Activated T-helper 2 cell treated with anti-CD3 and anti-CD28 coated beads, Interferon-gamma antibody, Interleukin-2, Interleukin-4, amounts not matched to agents 10 μg/mL and 5 μg/mL and 100 μg/mL, durations not matched to agents 14 hours and 24 hours and 36 hours (primary cell): Measurements from ENCODE around the gene SYK. TPM values are rescaled to one million over a fixed set of nuclear protein-coding genes. Genes with fewer than 3 reads are reported as not detected.

Experiments used
- DNase-seq: peaks from one replicate; pipeline ENCODE4 v3.0.0; 2021; ENCODE audit warnings: low spot score
- H3K27ac Mint-ChIP-seq: one replicate; pipeline ENCODE4 v1.8.0; 2021; ENCODE audit warnings: mixed read lengths
- H3K27me3 Mint-ChIP-seq: one replicate; pipeline ENCODE4 v1.8.0; 2021; ENCODE audit warnings: low read depth, mixed read lengths
- H3K36me3 Mint-ChIP-seq: one replicate; pipeline ENCODE4 v1.8.0; 2021; ENCODE audit warnings: low read depth, mixed read lengths
- H3K4me1 Mint-ChIP-seq: one replicate; pipeline ENCODE4 v1.8.0; 2021; ENCODE audit warnings: low read depth, mixed read lengths
- H3K4me3 Mint-ChIP-seq: one replicate; pipeline ENCODE4 v1.8.0; 2021; ENCODE audit warnings: low read depth, mild to moderate bottlenecking, moderate library complexity, mixed read lengths
- H3K9me3 Mint-ChIP-seq: one replicate; pipeline ENCODE4 v1.8.0; 2021; ENCODE audit warnings: mixed read lengths
- intact Hi-C: fragments of 100-400 bp; cut with micrococcal nuclease; formaldehyde crosslinking; loops from one replicate; pipeline ENCODE4 v1.15.1; 2023
- total RNA-seq: library from RNA; stranded (reverse); gene quantifications from 2 replicates; pipeline ENCODE4 v1.2.3, GENCODE V29; 2022

The SYK gene
- total RNA-seq, 1 donor from 2014 or later = 0.80 TPM

- H3K36me3 Mint-ChIP-seq = no peaks in the 10 kb centered on the region
- intact Hi-C loops = loop anchor here (1.0 to 10.0 kb wide), 8 partner anchors 132 to 811 kb away; no protein-coding TSS in a partner anchor
- peaks cover 14% of the 10 kb centered on the region for H3K4me1 Mint-ChIP-seq
- H3K27me3 Mint-ChIP-seq = no peaks in the 10 kb centered on the region
- no peak overlapping the region for H3K27ac Mint-ChIP-seq
- DNase-seq = no peak
- H3K9me3 Mint-ChIP-seq = no peaks in the 10 kb centered on the region
- no peak overlapping the region for H3K4me3 Mint-ChIP-seq
Observed at GRCh38 chr9:90915693-90916092, 114.1 kb downstream of the SYK start.

- Mint-ChIP-seq H3K9me3 (no peaks in the 10 kb centered on the region), H3K27me3 (no peaks in the 10 kb centered on the region), H3K27ac (no peak overlapping the region), H3K36me3 (no peaks in the 10 kb centered on the region), H3K4me1 (peaks cover 14% of the 10 kb centered on the region), H3K4me3 (no peak overlapping the region)
- intact Hi-C loops = loop anchor here (5.0 to 10.0 kb wide), 5 partner anchors 131 to 429 kb away; no protein-coding TSS in a partner anchor
- no peak for DNase-seq
Observed at GRCh38 chr9:90916147-90916734, 114.6 kb downstream of the SYK start.

GRCh38 chr9:90919883-90920282, 118.3 kb downstream of the SYK start:
- H3K36me3 Mint-ChIP-seq = no peaks in the 10 kb centered on the region
- no peak overlapping the region for H3K27ac Mint-ChIP-seq
- no peaks in the 10 kb centered on the region for H3K9me3 Mint-ChIP-seq
- peaks cover 18% of the 10 kb centered on the region for H3K4me1 Mint-ChIP-seq
- no peak for DNase-seq
- intact Hi-C loops = loop anchor here (5.0 to 10.0 kb wide), 5 partner anchors 127 to 425 kb away; no protein-coding TSS in a partner anchor
- H3K27me3 Mint-ChIP-seq = no peaks in the 10 kb centered on the region
- no peak overlapping the region for H3K4me3 Mint-ChIP-seq

DNA sequence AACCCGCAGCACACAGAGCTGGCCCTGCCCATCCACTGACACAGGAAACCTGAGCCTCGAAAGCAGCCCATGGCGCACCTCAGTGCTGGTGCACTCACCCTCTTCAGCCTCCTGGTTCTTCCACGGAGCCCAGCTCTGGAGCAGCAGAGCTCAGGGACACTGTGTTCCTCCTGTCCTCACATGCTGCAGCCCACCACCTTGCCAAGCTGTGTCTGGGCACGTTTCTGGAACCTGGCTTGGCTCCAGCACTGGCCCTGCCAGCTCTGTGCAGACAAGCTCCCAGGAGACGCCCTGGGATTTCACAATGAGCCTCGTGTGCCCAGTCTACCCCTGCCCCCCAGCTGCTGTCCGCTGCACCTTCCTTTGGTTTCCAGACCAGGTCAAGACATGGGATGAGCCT, 119.5 kb downstream of the SYK start:
- intact Hi-C loops = no loop called here
- Mint-ChIP-seq H3K36me3 (no peaks in the 10 kb centered on the region), H3K9me3 (no peaks in the 10 kb centered on the region), H3K4me1 (peaks cover 16% of the 10 kb centered on the region), H3K27me3 (no peaks in the 10 kb centered on the region), H3K4me3 (no peak overlapping the region), H3K27ac (no peak overlapping the region)
- no peak for DNase-seq

DNA sequence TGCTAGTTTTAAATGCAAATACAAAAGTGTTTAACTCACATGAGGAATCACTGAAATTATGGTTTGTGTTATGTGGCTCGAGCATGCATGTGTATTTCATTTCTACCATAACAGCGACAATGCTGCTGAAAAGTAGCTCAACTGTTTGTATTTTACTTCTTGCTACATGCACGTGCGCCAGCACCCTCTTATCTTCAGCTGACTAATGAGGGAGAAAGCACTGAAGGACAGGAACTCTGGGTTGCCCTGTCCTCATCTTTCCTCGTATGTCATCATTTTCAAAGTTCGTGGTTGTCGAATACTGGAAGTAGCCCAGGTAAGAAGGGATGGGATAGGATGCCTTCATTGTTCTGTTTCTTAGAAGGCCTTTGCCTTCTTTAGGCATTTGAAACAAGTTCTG, 120.3 kb downstream of the SYK start:
- Mint-ChIP-seq H3K4me1 (peaks cover 16% of the 10 kb centered on the region), H3K36me3 (no peaks in the 10 kb centered on the region), H3K27me3 (no peaks in the 10 kb centered on the region), H3K9me3 (no peaks in the 10 kb centered on the region), H3K4me3 (no peak overlapping the region), H3K27ac (no peak overlapping the region)
- intact Hi-C loops = no loop called here
- no peak for DNase-seq

DNA sequence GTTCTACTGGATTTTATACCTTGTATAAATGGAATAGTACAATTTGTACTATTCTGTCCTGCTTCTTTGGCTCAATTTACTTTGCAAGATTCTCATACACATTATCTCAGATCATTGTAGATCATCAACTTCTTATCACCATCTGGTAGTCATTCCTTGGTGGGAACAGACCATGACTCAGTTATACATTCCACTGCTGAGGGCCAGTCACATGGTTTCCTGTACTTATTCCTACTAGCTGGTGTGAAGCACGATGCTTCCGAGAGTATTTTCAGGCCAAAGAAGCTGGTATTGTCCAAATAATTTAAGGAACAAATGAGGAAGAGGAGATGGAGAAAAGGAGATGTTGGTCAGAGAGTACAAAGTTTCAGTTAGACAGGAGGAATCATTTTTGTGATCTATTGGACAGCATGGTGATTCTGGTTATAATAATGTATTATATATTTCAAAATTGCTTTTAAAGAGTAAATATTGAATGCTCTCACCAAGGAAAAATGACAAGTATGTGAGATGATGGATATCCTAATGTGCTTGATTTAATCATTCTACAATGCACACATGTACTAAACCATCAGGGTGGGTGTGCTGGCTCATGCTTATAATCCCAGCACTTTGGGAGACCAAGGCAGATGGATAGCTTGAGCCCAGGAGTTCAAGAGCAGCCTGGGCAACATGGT, 124.1 kb downstream of the SYK start:
- no peak overlapping the region for H3K27ac Mint-ChIP-seq
- H3K27me3 Mint-ChIP-seq = no peaks in the 10 kb centered on the region
- intact Hi-C loops = no loop called here

DNA sequence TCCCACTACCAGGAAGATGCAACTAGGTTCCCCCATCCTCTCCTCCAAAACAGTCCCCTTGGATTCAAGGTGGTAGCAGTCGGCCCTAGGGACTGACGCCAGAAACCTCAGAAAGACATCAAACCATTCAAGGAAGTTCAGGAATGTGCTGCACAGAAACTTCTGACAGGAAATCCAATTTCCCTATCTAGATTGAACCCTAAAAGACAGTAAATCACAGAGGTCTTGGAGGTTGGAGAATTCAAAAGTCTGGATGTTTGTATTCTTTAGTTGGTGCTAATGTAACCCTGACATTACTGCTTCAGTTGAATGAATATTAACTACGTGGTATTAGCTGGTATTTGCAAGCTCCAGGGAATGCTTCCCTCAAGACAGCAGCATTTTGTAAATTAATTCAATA, 125.3 kb downstream of the SYK start:
- no peaks in the 10 kb centered on the region for H3K9me3 Mint-ChIP-seq
- no peak overlapping the region for H3K27ac Mint-ChIP-seq
- H3K4me3 Mint-ChIP-seq = no peak overlapping the region
- H3K27me3 Mint-ChIP-seq = no peaks in the 10 kb centered on the region
- H3K4me1 Mint-ChIP-seq = peaks cover 14% of the 10 kb centered on the region
- H3K36me3 Mint-ChIP-seq = no peaks in the 10 kb centered on the region
- DNase-seq = no peak
- intact Hi-C loops = no loop called here

More for the DNA sequence above, 124.1 kb downstream of the SYK start:
- no peak for DNase-seq
- Mint-ChIP-seq H3K9me3 (no peaks in the 10 kb centered on the region), H3K4me3 (no peak overlapping the region), H3K36me3 (no peaks in the 10 kb centered on the region), H3K4me1 (peaks cover 14% of the 10 kb centered on the region)

DNA sequence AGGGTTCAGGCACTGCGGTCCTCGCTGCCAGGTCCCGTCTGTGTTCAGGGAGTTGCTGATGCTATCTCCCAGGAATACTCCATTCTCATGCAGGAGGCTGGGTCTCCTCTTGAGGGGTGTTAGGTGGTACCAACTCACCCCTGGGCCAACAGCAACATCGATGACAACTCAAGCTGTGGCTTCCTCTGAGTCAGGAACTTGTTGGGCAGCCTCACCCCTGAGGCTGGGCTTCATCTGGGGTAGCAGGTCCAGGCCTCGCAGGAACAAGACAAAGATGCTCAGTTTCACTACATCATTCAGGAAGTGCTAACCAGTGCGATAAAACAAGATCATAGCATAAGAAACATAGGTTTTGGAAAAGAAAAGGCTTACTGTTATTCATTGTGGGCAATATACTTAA, 125.9 kb downstream of the SYK start:
- Mint-ChIP-seq H3K27me3 (no peaks in the 10 kb centered on the region), H3K27ac (no peak overlapping the region), H3K4me1 (peaks cover 14% of the 10 kb centered on the region)

DNA sequence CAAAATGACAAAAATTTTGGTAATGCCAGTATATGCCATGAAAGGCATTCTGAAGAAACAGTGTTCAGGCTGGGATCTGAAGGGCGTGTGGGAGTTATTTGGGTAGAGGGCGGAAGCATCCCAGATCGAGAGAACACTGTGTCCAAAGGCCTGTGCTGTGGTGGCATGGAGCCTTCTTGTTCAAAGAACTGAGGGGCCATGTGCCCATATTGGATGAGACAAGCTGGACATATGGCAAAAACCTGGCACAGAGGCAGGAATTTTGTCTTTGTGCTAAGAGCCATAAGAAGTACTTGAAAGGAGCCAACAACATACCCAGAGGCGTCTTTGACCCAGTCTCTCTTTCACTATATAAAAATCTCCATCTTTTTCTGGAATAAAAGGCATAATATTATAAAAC, 128.0 kb downstream of the SYK start:
- Mint-ChIP-seq H3K27me3 (no peaks in the 10 kb centered on the region), H3K9me3 (no peaks in the 10 kb centered on the region), H3K36me3 (no peaks in the 10 kb centered on the region), H3K4me3 (no peak overlapping the region), H3K4me1 (peaks cover 13% of the 10 kb centered on the region), H3K27ac (no peak overlapping the region)
- intact Hi-C loops = no loop called here
- no peak for DNase-seq

More for the DNA sequence above, 125.9 kb downstream of the SYK start:
- no peaks in the 10 kb centered on the region for H3K36me3 Mint-ChIP-seq
- no peak overlapping the region for H3K4me3 Mint-ChIP-seq
- no peaks in the 10 kb centered on the region for H3K9me3 Mint-ChIP-seq
- no peak for DNase-seq
- intact Hi-C loops = no loop called here

DNA sequence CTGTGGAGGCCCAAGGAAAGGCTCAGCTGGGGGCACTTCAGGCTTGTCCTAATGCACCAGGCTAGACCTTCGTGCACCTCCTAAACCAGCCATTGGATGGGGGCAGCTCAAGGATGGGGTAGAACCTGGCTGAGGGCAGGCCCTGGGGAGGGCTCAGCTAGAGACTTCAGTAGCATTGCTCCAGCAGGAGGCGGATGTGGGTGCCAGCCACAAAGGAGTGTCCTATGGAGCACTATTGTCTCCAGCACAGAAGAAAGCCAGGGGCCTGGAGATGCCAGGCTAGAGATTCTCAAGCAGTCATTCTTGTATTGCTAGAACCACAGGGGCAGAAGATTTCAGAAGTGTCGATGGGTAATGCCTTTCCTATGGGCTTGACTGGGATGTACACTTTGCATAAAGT, 131.8 kb downstream of the SYK start:
- intact Hi-C loops = no loop called here
- DNase-seq = no peak
- H3K4me3 Mint-ChIP-seq = no peak overlapping the region

DNA sequence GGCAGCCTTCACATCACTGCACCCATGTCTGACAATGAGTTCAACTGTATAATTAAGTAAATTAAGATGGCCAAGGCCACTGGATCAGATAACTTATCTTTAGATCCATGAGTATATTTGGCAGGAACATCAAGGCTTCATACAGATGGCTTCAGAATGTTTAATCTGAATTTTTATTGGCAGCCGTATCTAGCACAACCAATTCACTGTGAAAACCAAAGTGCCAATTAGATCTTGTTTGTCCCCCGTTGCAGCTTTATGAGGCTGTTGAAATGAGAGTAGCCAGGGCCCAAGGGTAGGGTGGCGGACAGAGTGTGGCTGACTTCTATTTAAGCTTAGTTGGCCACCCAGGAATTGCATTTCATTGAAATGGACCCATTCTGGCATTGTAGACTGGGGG, 137.7 kb downstream of the SYK start:
- H3K4me1 Mint-ChIP-seq = peaks cover 33% of the 10 kb centered on the region
- no peaks in the 10 kb centered on the region for H3K9me3 Mint-ChIP-seq
- H3K36me3 Mint-ChIP-seq = no peaks in the 10 kb centered on the region
- H3K27ac Mint-ChIP-seq = no peak overlapping the region
- intact Hi-C loops = no loop called here
- H3K4me3 Mint-ChIP-seq = no peak overlapping the region
- no peak for DNase-seq
- no peaks in the 10 kb centered on the region for H3K27me3 Mint-ChIP-seq

More for the DNA sequence above, 131.8 kb downstream of the SYK start:
- no peaks in the 10 kb centered on the region for H3K9me3 Mint-ChIP-seq
- H3K36me3 Mint-ChIP-seq = no peaks in the 10 kb centered on the region
- H3K4me1 Mint-ChIP-seq = peaks cover 16% of the 10 kb centered on the region
- no peaks in the 10 kb centered on the region for H3K27me3 Mint-ChIP-seq
- no peak overlapping the region for H3K27ac Mint-ChIP-seq

DNA sequence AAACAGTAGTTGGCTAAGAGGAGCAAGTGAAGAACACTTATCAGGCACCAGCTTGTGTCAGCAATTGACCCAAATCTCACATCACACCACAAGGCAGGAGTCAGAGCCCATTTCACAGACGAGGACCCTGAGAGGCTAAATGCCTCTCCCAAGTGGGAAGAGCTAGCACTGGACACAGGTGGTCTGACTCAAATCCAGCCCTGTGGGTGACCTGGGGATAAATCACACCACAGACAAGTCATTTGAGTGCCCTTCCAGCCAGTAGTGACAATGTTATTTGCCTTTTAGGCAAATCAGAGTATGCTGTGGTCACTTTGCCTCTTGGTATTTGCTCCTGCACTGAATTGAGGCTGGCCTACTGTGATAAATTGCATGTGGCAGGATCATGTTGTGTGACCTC, 138.7 kb downstream of the SYK start:
- H3K4me3 Mint-ChIP-seq = no peak overlapping the region

DNA sequence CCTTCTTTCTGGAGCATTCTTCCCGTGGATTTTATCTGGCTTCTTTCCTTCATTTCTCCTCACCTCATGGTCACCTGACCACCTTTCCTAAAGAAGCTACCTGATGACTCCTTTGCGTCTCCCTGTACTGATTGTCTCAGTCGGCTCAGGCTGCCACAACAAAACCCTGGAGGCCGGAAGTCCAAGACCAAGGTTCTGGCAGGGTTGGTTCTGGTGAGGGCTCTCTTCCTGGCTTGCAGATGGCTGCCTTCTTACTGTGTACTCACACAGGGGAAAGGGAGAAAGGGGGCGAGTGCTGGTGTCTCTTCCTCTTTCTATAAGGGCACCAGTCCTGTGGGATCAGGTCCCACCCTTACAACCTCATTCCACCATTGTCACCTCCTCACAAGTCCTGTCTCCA, 140.0 kb downstream of the SYK start:
- Mint-ChIP-seq H3K4me3 (no peak overlapping the region), H3K27ac (no peak overlapping the region), H3K4me1 (peaks cover 21% of the 10 kb centered on the region), H3K36me3 (peaks cover 3% of the 10 kb centered on the region), H3K9me3 (no peaks in the 10 kb centered on the region), H3K27me3 (no peaks in the 10 kb centered on the region)
- no peak for DNase-seq
- intact Hi-C loops = no loop called here

More for the DNA sequence above, 138.7 kb downstream of the SYK start:
- peaks cover 24% of the 10 kb centered on the region for H3K4me1 Mint-ChIP-seq
- H3K27me3 Mint-ChIP-seq = no peaks in the 10 kb centered on the region
- H3K9me3 Mint-ChIP-seq = no peaks in the 10 kb centered on the region
- H3K36me3 Mint-ChIP-seq = no peaks in the 10 kb centered on the region
- intact Hi-C loops = no loop called here
- no peak for DNase-seq
- H3K27ac Mint-ChIP-seq = no peak overlapping the region
